ENCODE results near the gene PITX2.
A peak's percentile ranks its signal among the peaks of the same experiment; 100 is the strongest.

Gene PITX2

GRCh38 chr4:110663738-110664444 is 41.0 kb upstream of the PITX2 start:
- peak; percentile 88 for DNase-seq (ENCODE audit: low read depth)
- TF ChIP-seq CTCF (conservative IDR thresholded peaks at IDR 0.05; ENCODE audit: low read depth, low read length): no peak
- no peak overlapping the region for H3K4me3 ChIP-seq (ENCODE audit: low read length)

- TF ChIP-seq CTCF (conservative IDR thresholded peaks at IDR 0.05; ENCODE audit: low read depth, low read length): no peak
- H3K4me3 ChIP-seq (ENCODE audit: low read length): no peak overlapping the region
- peak; percentile 42 for DNase-seq (ENCODE audit: low read depth)
Observed at GRCh38 chr4:110663206-110663605, 40.3 kb upstream of the PITX2 start.

- no peak for DNase-seq (ENCODE audit: low read depth)
- H3K4me3 ChIP-seq (ENCODE audit: low read length): no peak overlapping the region
- TF ChIP-seq CTCF (conservative IDR thresholded peaks at IDR 0.05; ENCODE audit: low read depth, low read length): no peak
Observed at GRCh38 chr4:110660755-110661154, 37.9 kb upstream of the PITX2 start.

- no peak for TF ChIP-seq CTCF (conservative IDR thresholded peaks at IDR 0.05; ENCODE audit: low read depth, low read length)
- H3K4me3 ChIP-seq (ENCODE audit: low read length): no peak overlapping the region
- no peak for DNase-seq (ENCODE audit: low read depth)
Observed at GRCh38 chr4:110654254-110654635, 31.4 kb upstream of the PITX2 start.

- H3K4me3 ChIP-seq (ENCODE audit: low read length): no peak overlapping the region
- no peak for DNase-seq (ENCODE audit: low read depth)
- TF ChIP-seq CTCF (conservative IDR thresholded peaks at IDR 0.05; ENCODE audit: low read depth, low read length): no peak
Observed at GRCh38 chr4:110653321-110654253, 30.7 kb upstream of the PITX2 start.

- no peak overlapping the region for H3K4me3 ChIP-seq (ENCODE audit: low read length)
- no peak for DNase-seq (ENCODE audit: low read depth)
- no peak for TF ChIP-seq CTCF (conservative IDR thresholded peaks at IDR 0.05; ENCODE audit: low read depth, low read length)
Observed at GRCh38 chr4:110644008-110644407, 21.1 kb upstream of the PITX2 start.

All from retinal pigment epithelial cell (primary cell).